Activated CD4-positive, alpha-beta T cell treated with anti-CD3 and anti-CD28 coated beads, Interleukin-2, amount 10 ng/mL, durations not matched to agents 7 days and 5 days (primary cell): ENCODE results near the gene KCNE2. TPM values are rescaled to one million over a fixed set of nuclear protein-coding genes. Genes with fewer than 3 reads are reported as not detected.

Experiments used
- CTCF ChIA-PET: fragments of 350-600 bp; sonication (Branson Sonifier 250); formaldehyde crosslinking; loops from one replicate; lab custom pipeline; 2021; ENCODE audit warnings: antibody characterized with exemption; lab: Charles Lee
- POLR2A ChIA-PET: fragments of 350-600 bp; sonication (Branson Sonifier 250); formaldehyde crosslinking; loops from one replicate; lab custom pipeline; 2021; ENCODE audit warnings: antibody characterized with exemption; lab: Charles Lee
- DNase-seq: peaks from one replicate; pipeline ENCODE4 v3.0.0-alpha.2; 2020
- H3K27ac Mint-ChIP-seq: one replicate; pipeline ENCODE4 v1.8.0; 2021; ENCODE audit warnings: mild to moderate bottlenecking, moderate library complexity, mixed read lengths
- H3K27me3 Mint-ChIP-seq: one replicate; pipeline ENCODE4 v1.8.0; 2021; ENCODE audit warnings: mixed read lengths
- H3K36me3 Mint-ChIP-seq: one replicate; pipeline ENCODE4 v1.8.0; 2021; ENCODE audit warnings: low read depth, mixed read lengths
- H3K4me1 Mint-ChIP-seq: one replicate; pipeline ENCODE4 v1.8.0; 2021; ENCODE audit warnings: mixed read lengths
- H3K4me3 Mint-ChIP-seq: one replicate; pipeline ENCODE4 v1.8.0; 2021; ENCODE audit warnings: mild to moderate bottlenecking, moderate library complexity, mixed read lengths
- H3K9me3 Mint-ChIP-seq: one replicate; pipeline ENCODE4 v1.8.0; 2021; ENCODE audit warnings: mixed read lengths
- total RNA-seq, 2 experiments: library from RNA; stranded (reverse); gene quantifications; one replicate each; pipeline ENCODE4 v1.2.3, GENCODE V29; 2021

The KCNE2 gene
- total RNA-seq, 2 experiments from 2014 or later: not detected

DNA sequence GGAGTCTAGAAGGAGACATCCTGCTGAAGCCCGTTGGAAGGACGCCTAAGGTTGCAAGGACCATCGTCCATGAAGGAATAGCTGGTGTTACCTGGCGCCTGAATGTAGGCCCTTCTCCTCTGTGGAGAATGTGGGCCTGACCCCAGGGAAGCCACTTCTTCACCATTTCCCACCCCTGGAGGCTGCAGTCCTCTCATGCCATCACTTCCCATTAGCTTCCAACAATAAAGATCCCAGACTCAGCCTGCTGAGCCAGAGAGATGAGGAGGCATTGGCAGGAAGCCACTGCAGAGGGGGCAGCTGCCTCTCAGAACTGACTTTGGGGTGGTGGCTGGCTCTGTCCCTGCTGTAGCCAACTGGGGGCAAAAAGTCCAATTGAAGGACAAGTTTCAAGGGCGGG lies 21.3 kb upstream of the KCNE2 start:
- H3K4me1 Mint-ChIP-seq: peaks cover 4% of the 10 kb centered on the region
- H3K36me3 Mint-ChIP-seq: no peaks in the 10 kb centered on the region
- no peaks in the 10 kb centered on the region for H3K9me3 Mint-ChIP-seq
- no peaks in the 10 kb centered on the region for H3K27me3 Mint-ChIP-seq
- ChIA-PET CTCF (interaction anchor here (0.7 to 2.0 kb wide), 2 partner anchors 12 to 184 kb away, joined by 3 to 5 read pairs; no protein-coding TSS in a partner anchor), POLR2A (no interaction called here)
- no peak for DNase-seq
- no peak overlapping the region for H3K4me3 Mint-ChIP-seq
- no peak overlapping the region for H3K27ac Mint-ChIP-seq

DNA sequence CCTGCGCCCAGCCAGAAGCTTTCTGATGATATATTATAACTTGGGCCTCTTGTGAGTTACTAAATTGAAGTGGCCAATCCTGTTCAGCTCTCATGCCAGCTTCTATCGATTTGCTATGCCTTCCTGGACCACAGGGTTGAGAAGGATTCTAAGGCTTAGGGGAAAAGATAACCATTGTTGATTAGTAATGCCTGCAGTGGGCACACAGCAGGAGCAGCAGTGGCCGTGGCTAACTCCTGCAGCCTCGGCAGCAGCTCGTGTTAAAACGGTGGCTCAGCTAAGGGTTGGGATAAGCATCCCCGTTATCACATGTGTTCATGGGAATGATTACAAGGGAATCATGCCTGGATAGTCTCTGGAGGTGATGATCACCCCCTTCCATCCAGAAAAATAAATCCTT lies 20.5 kb upstream of the KCNE2 start:
- H3K27ac Mint-ChIP-seq: no peak overlapping the region
- H3K4me3 Mint-ChIP-seq: no peak overlapping the region
- DNase-seq: no peak
- POLR2A ChIA-PET: no interaction called here
- CTCF ChIA-PET: interaction anchor here (0.7 to 2.0 kb wide), 2 partner anchors 11 to 428 kb away, joined by 3 to 5 read pairs; partner anchors contain the start of gene ATP5PO
- H3K4me1 Mint-ChIP-seq: peaks cover 9% of the 10 kb centered on the region
- H3K36me3 Mint-ChIP-seq: no peaks in the 10 kb centered on the region
- no peaks in the 10 kb centered on the region for H3K27me3 Mint-ChIP-seq
- H3K9me3 Mint-ChIP-seq: no peaks in the 10 kb centered on the region

- ChIA-PET CTCF (interaction anchor here (1.0 to 2.0 kb wide), 2 partner anchors 10 to 419 kb away, joined by 3 to 5 read pairs; no protein-coding TSS in a partner anchor), POLR2A (no interaction called here)
- no peaks in the 10 kb centered on the region for H3K27me3 Mint-ChIP-seq
Measured at GRCh38 chr21:34343838-34344381, 19.9 kb upstream of the KCNE2 start.

GRCh38 chr21:34344584-34344983 lies 19.2 kb upstream of the KCNE2 start:
- Mint-ChIP-seq H3K27ac (no peak overlapping the region), H3K36me3 (no peaks in the 10 kb centered on the region), H3K4me1 (peaks cover 9% of the 10 kb centered on the region), H3K27me3 (no peaks in the 10 kb centered on the region), H3K9me3 (no peaks in the 10 kb centered on the region), H3K4me3 (no peak overlapping the region)
- no peak for DNase-seq
- ChIA-PET POLR2A (no interaction called here), CTCF (interaction anchor here (0.7 to 1.3 kb wide), 3 partner anchors 10 to 536 kb away, joined by 3 to 4 read pairs (median 3); no protein-coding TSS in a partner anchor)

More at GRCh38 chr21:34343838-34344381, 19.9 kb upstream of the KCNE2 start:
- Mint-ChIP-seq H3K4me3 (no peak overlapping the region), H3K36me3 (no peaks in the 10 kb centered on the region), H3K4me1 (peaks cover 9% of the 10 kb centered on the region), H3K9me3 (no peaks in the 10 kb centered on the region), H3K27ac (no peak overlapping the region)
- DNase-seq: no peak

- CTCF ChIA-PET: interaction anchor here (0.7 to 2.1 kb wide), 3 partner anchors 9 to 537 kb away, joined by 3 to 13 read pairs (median 4); no protein-coding TSS in a partner anchor
- peaks cover 9% of the 10 kb centered on the region for H3K4me1 Mint-ChIP-seq
- H3K4me3 Mint-ChIP-seq: no peak overlapping the region
- no peak for DNase-seq
- no peaks in the 10 kb centered on the region for H3K27me3 Mint-ChIP-seq
- POLR2A ChIA-PET: no interaction called here
- H3K27ac Mint-ChIP-seq: no peak overlapping the region
- H3K36me3 Mint-ChIP-seq: no peaks in the 10 kb centered on the region
- no peaks in the 10 kb centered on the region for H3K9me3 Mint-ChIP-seq
Measured at GRCh38 chr21:34345091-34345871, 18.5 kb upstream of the KCNE2 start.

DNA sequence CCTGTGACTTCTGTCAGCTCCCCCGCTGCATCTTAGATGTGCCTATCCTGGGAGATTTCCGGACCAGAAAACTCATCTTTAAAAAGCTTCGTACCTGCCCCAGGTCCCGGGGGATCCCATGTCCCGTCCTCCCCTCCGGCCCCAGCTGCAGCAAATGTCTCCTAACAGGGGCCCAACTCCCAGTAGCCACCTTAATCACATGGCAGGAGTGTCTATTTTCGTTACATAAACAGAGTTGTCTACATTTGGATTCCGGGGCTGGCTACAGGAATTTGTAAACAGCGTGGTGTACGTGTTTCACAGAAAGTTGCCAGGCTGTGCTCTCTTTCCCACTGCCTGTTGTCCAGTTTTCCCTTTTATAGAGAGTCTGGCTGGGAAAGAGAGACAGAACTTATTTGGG lies 17.9 kb upstream of the KCNE2 start:
- POLR2A ChIA-PET: no interaction called here
- H3K4me3 Mint-ChIP-seq: no peak overlapping the region
- H3K27me3 Mint-ChIP-seq: no peaks in the 10 kb centered on the region
- H3K36me3 Mint-ChIP-seq: no peaks in the 10 kb centered on the region
- CTCF ChIA-PET: interaction anchor here (0.6 to 2.1 kb wide), 2 partner anchors 280 to 422 kb away, joined by 3 to 13 read pairs; no protein-coding TSS in a partner anchor
- DNase-seq: no peak
- no peaks in the 10 kb centered on the region for H3K9me3 Mint-ChIP-seq
- no peak overlapping the region for H3K27ac Mint-ChIP-seq
- H3K4me1 Mint-ChIP-seq: peaks cover 6% of the 10 kb centered on the region

DNA sequence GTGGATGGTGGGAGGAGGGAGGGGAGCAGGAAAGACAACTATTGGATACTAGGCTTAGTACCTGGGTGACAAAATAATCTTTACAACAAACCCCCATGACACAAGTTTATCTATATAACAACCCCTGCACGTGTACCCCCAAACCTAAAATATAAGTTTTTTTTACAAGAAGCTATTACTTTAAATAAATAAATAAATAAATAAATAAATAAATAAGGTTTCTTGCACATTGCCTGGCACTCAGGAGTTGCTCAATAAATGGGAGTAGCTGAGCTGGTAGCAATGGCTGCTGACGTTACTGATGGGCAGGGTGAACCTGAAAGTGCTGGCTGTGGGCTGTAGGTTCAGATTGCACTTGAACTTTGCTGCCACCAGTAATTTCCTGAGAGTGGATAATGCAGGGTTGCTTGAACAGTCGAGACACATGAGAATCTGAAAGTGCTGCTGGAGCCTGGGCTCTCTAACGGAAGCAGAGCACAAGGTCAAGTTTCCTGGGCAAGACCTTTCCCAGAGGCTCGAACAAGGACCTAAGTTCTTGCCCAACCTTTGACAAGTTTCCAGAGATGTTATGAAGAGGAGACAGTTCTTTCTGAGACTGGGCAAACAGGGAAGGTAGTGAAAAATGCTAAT lies 14.8 kb upstream of the KCNE2 start:
- POLR2A ChIA-PET: no interaction called here
- no peaks in the 10 kb centered on the region for H3K36me3 Mint-ChIP-seq
- H3K27me3 Mint-ChIP-seq: no peaks in the 10 kb centered on the region
- CTCF ChIA-PET: interaction anchor here (1.7 to 2.7 kb wide), 4 partner anchors 18 to 425 kb away, joined by 3 to 34 read pairs (median 10); no protein-coding TSS in a partner anchor
- H3K4me1 Mint-ChIP-seq: peaks cover 10% of the 10 kb centered on the region
- H3K4me3 Mint-ChIP-seq: no peak overlapping the region
- no peak overlapping the region for H3K27ac Mint-ChIP-seq
- no peak for DNase-seq
- peaks cover 7% of the 10 kb centered on the region for H3K9me3 Mint-ChIP-seq

DNA sequence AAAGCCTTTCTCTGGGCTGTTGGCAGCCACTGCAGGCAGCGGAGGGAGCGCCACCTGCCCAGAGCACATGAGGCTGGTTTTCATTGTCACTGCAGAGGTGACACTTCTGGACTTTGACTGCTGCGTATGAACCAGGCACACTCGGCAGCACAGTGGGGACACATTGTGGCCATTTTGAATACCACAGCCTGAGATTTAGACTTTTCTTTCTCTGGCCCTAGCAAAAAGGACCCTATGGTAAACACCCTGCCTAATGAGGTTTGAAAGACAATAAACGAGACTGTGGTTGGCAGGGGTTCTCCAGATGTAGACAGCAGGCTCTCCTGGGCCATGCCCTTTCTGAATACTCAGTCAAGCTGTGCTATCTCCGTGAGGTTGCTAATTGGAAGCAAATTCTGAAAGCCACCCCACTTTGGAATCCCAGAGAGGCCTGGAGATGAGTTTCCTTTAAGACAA lies 12.0 kb upstream of the KCNE2 start:
- Mint-ChIP-seq H3K27ac (no peak overlapping the region), H3K9me3 (peaks cover 7% of the 10 kb centered on the region), H3K4me1 (peaks cover 11% of the 10 kb centered on the region), H3K4me3 (no peak overlapping the region), H3K27me3 (peaks cover 9% of the 10 kb centered on the region), H3K36me3 (no peaks in the 10 kb centered on the region)
- DNase-seq: peak; percentile 23
- CTCF ChIA-PET: interaction anchor here (0.6 to 2.7 kb wide), 3 partner anchors 15 to 1237 kb away, joined by 3 to 12 read pairs (median 7); no protein-coding TSS in a partner anchor
- POLR2A ChIA-PET: no interaction called here

- H3K9me3 Mint-ChIP-seq: peaks cover 7% of the 10 kb centered on the region
- no peaks in the 10 kb centered on the region for H3K36me3 Mint-ChIP-seq
- H3K27me3 Mint-ChIP-seq: peaks cover 12% of the 10 kb centered on the region
- H3K27ac Mint-ChIP-seq: no peak overlapping the region
- no peak for DNase-seq
- ChIA-PET CTCF (no interaction called here), POLR2A (no interaction called here)
- no peak overlapping the region for H3K4me3 Mint-ChIP-seq
- peaks cover 9% of the 10 kb centered on the region for H3K4me1 Mint-ChIP-seq
Measured at GRCh38 chr21:34352556-34352955, 11.2 kb upstream of the KCNE2 start.

- H3K36me3 Mint-ChIP-seq: no peaks in the 10 kb centered on the region
- CTCF ChIA-PET: no interaction called here
Measured at GRCh38 chr21:34353182-34353581, 10.6 kb upstream of the KCNE2 start.

DNA sequence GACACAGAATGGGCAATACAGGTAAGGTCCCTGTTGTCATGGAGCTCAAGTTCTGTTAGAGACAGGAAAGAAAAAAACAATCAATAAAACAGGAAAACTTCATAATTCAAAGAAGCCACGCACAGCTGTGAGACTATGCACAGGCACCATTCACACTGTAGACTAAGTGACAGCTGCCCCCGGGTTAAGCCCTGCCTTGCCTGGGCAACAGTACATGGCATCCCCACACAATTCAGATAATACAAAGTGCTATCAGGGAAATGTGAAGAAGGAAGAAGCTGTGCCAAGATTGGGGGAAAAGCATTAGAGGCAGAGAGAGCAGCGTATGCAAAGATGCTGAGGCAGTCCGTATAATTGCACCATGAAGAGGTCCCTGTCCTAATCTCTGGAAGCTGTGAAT lies 9.0 kb upstream of the KCNE2 start:
- no peak overlapping the region for H3K4me3 Mint-ChIP-seq
- peaks cover 20% of the 10 kb centered on the region for H3K27me3 Mint-ChIP-seq
- POLR2A ChIA-PET: no interaction called here
- H3K36me3 Mint-ChIP-seq: no peaks in the 10 kb centered on the region
- no peak for DNase-seq
- peaks cover 5% of the 10 kb centered on the region for H3K4me1 Mint-ChIP-seq
- CTCF ChIA-PET: interaction anchor here (1.3 to 1.4 kb wide), 3 partner anchors 10 to 431 kb away, joined by 4 to 8 read pairs (median 5); no protein-coding TSS in a partner anchor
- H3K27ac Mint-ChIP-seq: no peak overlapping the region
- H3K9me3 Mint-ChIP-seq: peaks cover 9% of the 10 kb centered on the region

More at GRCh38 chr21:34353182-34353581, 10.6 kb upstream of the KCNE2 start:
- H3K27ac Mint-ChIP-seq: no peak overlapping the region
- peaks cover 7% of the 10 kb centered on the region for H3K9me3 Mint-ChIP-seq
- peaks cover 13% of the 10 kb centered on the region for H3K27me3 Mint-ChIP-seq
- DNase-seq: no peak
- H3K4me1 Mint-ChIP-seq: peaks cover 5% of the 10 kb centered on the region
- POLR2A ChIA-PET: no interaction called here
- H3K4me3 Mint-ChIP-seq: no peak overlapping the region

- Mint-ChIP-seq H3K9me3 (peaks cover 9% of the 10 kb centered on the region), H3K27ac (no peak overlapping the region), H3K4me3 (no peak overlapping the region), H3K36me3 (no peaks in the 10 kb centered on the region), H3K4me1 (peaks cover 5% of the 10 kb centered on the region), H3K27me3 (peaks cover 23% of the 10 kb centered on the region)
- ChIA-PET POLR2A (no interaction called here), CTCF (interaction anchor here (1.2 kb wide), 1 partner anchor 432 kb away, joined by 5 read pairs; no protein-coding TSS in a partner anchor)
- no peak for DNase-seq
Measured at GRCh38 chr21:34355570-34355969, 8.2 kb upstream of the KCNE2 start.
